HG02642 (cell line): Measurements from ENCODE around the gene ACP7.
"Not testable (repeated sequence)": the region's sequence is repeated elsewhere in the genome, so short reads cannot be mapped to it uniquely, and the experiment has no call there.

Source experiments
- ATAC-seq: cut with Tn5 transposase; IDR thresholded peaks from one replicate; pipeline ENCODE4 v1.9.1; 2021; ENCODE audit warnings: mild to moderate bottlenecking; ENCODE audit not compliant: unreplicated experiment, poor library complexity

The ACP7 gene, protein sequence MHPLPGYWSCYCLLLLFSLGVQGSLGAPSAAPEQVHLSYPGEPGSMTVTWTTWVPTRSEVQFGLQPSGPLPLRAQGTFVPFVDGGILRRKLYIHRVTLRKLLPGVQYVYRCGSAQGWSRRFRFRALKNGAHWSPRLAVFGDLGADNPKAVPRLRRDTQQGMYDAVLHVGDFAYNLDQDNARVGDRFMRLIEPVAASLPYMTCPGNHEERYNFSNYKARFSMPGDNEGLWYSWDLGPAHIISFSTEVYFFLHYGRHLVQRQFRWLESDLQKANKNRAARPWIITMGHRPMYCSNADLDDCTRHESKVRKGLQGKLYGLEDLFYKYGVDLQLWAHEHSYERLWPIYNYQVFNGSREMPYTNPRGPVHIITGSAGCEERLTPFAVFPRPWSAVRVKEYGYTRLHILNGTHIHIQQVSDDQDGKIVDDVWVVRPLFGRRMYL

DNA sequence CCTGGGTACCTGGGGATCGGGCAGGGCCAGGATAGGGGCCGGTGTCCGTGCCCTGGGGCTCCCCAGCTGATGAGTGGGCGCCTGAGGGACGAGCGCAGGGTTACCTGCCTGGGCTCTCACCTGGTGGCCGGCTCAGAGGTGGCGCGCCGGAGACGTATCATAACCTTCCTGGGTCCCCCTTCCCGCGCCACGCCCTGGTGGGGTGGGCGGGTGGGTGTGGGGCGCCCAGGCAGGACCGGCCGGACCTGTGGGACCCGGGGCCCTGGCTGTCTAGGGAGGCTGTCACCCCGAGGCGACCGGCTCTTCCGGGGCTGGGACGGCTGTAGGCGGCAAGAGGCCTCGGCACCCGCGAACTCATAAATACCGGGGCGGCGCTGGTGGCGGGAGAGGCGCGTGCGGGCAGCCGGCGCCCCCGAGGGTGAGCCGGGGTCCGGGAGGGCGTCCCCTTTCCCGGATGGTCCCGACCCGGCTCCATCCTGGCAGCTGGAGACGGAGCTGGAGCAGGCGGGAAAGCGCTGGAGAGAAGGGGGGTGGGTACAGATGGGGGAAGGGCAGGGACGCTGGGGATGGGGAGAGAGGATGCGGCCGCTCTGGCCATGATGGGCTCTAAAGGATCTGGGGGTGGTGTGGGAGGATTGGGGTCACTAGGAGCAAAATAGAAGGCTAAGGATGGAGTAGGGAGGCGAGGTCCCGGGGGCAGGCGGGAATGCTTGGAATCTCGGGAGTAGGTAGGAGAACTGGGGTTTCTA, at the start of gene ACP7:
ACP7 (plus strand) TSS at position 386 of the 749 bp plus-strand sequence. CDS start 902 bp downstream, outside the sequence.
- no peak for ATAC-seq

DNA sequence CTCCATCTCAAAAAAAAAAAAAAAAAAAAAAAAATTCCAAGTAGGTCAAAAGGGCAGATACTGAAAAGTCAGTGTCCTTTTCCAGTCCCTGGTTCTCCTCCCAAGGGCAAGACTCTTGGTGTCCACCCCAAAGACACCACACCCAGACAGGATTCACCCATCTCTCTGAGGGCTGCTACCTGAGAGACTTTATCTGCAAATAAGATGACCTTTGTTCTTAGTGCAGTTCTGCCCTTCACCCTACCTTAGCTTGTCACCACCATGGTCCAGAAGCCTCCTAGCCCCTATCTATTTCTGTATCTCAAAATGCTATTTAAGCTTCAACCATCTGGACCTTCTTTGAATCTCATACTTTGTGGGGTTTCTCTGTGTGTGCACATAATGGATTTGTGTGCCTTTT, 47.6 kb upstream of the ACP7 start:
- no peak for ATAC-seq

DNA sequence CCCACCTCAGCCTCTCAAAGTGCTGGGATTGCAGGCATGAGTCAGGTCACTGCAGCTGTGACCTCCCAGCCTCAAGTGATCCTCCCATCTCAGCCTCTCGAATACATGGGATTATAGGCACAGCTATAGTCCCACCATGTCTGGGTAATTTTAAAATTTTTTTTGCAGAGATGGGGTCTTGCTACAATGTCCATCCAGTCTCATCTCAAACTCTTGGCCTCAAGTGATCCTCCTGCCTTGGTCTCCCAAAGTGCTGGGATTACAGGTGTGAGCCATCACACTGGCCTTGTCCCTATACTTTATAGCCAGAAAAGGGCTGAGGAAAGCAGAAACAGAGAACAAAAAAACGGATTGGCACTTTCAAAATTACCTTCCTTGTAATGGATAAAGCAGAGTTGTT, 47.0 kb upstream of the ACP7 start:
- ATAC-seq: no peak

DNA sequence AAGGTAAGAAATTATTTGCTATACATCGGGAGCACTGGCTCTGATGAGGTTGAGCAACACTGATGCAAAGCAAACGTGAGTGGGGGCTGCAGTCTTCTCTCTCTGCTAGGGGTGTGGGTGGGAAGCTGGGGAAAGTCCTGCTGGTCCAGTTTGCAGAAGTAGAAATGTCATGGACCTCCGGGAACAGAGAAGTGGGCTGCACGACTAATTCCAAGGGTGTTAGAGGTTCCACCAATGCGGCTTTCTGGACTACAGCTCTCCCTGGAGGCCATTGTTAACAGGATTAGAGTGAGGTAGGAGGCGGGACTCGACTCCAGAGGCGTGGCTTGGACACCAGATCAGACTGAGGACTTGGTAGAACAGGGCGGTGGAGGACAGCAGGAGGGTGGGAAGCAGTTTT, 46.1 kb upstream of the ACP7 start:
- no peak for ATAC-seq

DNA sequence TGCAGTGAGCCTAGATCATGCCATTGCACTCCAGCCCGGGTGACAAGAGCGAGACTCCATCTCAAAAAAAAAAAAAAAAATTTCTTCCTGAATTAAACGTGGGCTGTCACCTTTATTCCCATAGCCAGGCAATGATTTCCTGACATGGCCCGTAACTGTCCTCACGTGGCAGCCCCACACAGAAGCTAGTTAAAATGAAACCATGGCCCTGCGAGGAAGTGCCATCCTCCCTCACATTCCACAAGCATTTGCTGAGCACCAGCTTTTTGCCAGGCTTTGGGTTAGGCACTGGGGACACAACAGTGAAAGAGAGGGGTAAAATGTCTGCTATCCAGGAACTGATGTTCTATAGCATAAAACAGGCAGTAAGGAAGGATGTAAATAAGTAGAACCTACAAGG, 38.7 kb upstream of the ACP7 start:
- no peak for ATAC-seq

DNA sequence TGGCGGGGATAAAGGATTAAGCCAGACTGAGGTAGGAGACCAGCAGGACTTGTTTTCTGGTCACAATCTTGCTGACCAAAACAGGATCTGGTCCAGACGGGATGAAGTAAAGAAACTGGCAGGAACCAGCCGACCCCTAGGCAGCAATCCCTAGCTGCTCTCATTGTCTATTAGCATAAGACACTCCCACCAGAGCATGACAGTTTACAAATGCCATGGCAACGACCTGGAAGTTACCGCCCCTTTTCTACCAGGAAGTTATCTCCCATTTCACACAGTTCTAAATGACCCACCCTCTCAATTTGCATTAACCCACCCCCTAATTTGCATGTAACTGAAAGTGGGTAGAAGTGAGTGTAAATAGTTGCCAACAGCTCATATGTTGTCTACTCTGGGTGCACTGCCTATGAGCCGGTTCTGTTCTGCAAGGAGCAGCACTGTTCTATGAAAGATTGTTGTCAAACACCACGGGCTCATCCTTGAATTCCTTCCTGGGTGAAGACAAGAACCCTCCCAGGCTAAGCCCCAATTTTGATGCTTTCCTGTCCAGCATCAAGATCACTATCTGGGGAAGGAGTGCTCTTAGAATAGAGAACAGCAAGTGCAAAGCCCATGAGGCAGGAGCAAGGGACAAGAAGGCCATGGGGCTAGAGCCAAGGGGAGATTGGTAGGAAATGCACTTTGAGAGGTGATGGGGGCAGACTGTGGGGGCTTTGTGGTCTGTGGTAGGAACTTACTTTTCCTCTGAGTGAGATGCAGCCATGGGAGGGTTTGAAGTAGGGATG, 37.9 kb upstream of the ACP7 start:
- no peak for ATAC-seq

DNA sequence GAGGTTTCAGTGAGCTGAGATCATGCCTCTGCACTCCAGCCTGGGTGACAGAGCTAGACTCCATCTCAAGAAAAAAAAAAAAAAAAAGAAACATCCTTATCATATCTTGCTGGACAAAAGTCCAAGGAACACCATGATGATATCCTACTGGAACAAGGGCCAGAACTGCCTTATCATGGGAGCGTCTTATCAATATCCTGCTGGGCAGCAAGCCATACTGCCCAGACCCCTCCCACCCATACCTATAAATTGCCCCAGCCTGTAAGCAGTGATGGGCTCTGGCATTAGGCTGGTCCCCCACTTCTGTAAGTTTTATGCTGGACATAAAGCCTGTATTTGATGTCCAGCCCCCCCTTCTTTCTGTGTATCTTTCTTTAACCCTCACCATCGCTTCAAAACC, 37.1 kb upstream of the ACP7 start:
- ATAC-seq: no peak

DNA sequence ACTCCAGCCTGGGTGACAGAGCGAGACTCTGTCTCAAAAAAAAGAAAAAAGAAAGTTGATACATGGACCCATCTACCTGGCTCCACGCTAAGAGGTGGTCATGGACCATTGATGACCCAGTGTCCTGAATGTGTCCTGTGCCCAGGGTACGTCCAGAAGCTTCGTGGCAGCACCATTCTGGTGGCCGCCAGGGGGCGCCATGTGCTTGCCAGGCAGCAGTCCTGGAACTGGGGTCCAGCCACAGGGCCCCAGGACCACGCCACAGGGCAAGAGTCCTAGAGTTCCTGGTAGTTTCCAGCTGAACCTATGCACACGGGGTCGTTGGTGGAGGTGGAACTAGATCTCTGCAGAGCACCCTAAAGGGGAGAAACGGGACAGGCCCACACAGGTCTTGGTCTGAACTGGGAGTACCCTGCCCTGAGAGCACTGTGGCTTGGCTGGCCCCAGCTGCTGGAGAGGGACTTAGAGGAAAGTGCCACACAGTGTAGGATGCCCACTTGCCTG, 31.9 kb upstream of the ACP7 start:
- no peak for ATAC-seq

DNA sequence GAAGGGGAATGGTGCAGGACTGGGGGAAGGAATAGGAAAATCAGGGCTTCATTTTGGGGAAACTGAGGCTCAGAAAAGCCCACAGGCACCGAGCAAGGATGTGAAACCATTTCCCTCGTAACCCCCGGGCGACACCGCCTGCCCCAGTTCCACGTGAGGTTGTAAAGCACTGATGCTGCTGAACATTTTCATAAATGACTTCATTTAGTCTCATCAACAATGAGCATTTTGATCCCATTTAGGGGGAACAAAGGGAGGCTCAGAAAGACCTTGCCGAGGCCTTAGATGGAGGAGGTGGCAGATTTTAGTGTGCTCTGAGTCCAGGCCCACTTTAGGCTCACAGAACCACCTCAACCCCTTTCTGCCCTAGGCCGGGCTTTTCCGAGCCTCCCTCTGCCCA, 31.3 kb upstream of the ACP7 start:
- no peak for ATAC-seq

DNA sequence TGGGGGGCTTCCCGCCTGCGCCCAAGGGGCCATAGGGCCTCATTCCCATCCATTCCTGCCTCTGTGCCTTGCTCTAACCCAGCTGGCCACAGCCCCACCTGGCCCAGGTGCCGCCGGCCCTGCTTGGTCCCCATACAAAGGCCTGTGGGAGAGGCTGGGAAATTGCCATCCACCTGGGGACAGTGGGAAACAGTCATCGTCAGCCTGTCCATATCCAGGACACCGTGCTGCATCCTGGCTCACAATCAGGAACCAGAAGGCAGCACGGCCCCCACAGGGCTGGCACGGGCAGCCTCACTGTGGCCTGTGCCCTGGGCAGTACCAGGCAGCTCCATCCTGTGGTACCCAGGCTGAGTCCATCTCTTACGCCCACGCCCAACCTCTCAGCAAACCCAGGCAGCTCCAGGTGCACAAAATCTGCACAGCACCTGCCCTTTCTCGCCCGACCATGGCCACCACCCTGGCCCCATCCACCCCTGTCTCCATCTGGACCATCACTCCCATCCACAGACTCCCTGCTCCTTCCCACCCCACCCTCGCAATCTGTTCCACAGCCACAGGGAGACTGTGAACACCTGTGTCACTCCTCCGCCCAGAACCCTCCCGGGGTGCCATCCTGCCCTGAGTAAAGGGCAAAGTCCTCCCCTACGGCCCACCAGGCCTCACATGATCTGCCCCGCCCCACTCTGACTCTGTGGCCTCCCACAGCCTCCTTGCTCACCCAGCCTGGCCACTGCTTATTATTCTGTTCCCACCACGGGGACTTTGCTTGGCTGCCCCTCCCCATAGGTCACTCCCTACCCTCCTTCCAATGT, 30.7 kb upstream of the ACP7 start:
- ATAC-seq: no peak

DNA sequence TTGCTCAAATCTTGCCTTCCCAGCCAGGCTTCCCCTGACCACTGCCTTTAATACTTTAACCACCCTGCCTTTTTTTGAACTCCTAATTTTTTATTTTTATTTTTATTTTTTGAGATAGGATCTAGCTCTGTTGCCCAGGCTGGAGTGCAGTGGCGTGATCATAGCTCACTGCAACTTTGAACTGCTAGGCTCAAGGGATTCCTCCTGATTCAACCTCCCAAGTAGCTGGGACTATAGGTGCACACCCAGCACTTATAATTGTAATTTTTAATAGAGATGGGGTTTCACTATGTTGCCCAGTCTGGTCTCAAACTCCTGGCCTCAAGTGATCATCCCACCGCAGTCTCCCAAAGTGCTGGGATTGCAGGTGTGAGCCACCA, 30.1 kb upstream of the ACP7 start:
- ATAC-seq: no peak

DNA sequence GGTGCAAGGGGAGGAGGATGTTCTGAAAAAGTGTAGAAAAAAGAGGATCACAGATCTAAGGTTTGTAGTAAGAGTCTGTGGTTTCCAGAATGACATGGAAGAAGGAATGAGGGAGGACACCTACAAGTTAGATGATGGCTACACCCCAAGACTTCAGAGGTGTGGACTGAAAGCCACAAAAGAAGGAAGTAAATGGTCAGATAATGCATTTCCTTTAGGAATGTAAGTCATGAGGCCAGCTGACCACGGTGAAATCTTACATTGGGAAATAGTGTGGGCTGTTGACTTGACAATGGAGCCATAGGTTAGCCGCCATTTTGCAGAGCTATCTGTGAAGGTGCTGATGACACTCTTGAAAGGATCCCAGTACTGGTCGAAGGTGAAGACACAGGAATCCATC, 26.6 kb upstream of the ACP7 start:
- ATAC-seq: no peak

DNA sequence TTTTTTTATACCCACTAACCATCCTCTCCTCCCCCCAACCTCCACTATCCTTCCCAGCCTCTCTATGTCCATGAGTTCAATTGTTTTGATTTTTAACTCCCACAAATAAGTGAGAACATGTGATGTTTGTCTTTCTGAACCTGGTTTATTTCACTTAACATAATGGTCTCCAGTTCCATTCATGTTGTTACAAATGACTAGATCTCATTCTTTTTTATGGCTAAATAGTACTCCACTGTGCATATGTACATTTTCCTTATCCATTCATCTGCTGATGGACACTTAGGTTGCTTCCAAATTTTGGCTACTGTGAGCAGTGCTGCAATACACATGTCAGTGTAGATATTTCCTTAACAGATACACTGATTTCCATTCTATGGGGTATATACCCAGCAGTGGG, 24.9 kb upstream of the ACP7 start:
- ATAC-seq: no peak

DNA sequence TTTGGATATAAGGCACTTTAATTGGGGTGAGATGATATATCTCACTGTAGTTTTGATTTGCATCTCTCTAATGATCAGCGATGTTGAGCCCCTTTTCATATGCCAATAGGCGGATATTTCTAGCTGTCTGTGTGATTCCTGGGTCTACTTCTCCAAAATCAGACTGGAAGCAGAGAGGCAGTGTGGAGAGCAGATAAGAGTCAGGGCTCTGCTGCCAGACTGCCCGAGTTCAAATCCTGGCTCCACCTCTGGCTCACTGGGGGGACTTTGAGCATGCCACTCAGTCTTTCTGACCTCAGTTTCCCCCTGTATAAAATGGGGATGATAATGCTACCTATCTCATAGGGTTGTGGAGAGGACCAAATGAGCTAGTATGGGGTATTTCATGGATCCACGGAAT, 24.0 kb upstream of the ACP7 start:
- ATAC-seq: no peak

DNA sequence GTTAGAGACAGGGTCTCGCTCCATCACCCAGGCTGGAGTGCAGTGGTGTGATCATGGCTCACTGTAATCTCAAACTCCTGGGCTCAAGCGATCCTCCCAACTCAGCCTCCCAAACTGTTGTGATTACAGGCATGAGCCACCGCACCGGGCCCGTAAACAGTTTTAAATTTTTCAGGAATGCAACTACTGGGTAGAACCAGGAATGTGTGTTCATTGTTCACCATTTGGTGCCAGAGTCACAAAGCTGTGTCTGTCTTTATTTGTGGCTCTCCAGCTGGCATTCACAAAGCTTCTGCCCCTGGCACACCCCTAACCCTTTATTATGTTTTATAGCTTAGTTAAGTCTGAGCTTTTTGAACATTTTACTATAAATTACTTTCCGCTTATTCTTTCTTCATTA, 19.8 kb upstream of the ACP7 start:
- ATAC-seq: no peak

DNA sequence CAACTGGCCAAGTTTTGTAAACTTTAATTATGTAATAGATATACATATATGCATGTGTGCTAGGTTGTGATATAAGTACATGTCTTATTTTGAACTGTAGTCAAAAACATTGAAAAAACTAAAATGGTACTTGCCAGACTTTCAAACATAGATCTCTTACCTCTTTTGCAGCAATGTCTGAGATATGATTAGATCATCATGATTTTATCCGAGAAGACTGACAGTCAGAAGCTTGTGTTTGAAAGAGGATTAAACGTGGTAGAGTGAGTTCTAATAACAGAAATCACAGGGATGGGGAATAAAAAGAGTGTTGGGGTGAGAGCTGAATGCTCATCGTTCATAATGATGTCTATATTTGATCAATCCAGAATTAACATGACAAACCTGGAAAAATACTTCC, 18.2 kb upstream of the ACP7 start:
- no peak for ATAC-seq

DNA sequence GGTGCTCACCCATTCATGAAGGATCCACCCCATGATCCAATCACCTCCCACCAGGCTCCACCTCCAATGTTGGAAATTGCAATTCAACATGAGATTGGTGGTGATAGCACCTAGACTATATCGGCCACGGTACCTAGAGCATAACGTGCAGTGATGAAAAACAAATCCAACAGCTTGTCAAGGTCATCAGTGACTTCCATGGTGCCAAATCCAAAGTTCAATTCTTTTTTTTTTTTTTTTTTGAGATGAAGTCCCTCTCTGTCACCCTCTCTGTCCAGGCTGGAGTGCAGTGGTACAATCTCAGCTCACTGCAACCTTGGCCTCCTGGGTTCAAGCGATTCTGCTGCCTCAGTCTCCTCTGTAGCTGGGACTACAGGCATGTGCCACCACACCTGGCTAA, 17.1 kb upstream of the ACP7 start:
- no peak for ATAC-seq

DNA sequence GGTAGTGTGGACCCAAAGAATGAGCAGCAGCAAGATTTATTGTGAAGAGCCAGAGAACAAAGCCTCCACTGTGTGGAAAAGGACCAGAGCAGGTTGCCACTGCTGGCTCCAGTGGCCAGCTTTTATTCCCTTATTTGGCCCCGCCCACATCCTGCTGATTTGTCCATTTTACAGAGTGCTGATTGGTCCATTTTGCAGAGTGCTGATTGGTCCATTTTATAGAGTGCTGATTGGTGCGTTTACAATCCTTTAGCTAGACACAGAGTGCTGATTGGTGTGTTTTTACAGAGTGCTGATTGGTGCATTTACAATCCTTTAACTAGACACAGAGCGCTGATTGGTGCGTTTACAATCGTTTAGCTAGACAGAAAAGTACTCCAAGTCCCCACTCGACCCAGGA, 15.9 kb upstream of the ACP7 start:
- ATAC-seq: not testable (repeated sequence)

DNA sequence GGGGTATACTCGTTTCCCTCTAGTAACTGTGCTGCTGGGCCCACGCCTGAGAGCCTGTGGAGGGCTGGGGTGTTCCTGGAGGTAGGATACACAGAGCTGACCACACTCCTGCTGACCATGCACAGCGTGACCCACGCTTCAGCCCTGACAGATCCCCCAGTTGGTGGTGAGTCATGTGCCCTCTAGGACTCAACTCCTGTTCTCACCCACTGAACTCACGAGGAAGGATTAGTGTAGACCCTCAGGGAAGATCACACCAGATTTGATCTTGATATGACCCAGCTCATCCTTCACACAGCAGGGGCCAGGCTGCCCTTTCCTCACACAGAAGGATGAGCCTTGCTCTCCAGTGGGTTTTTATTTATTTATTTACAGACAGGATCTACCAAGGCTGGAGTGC, 13.3 kb upstream of the ACP7 start:
- ATAC-seq: no peak

DNA sequence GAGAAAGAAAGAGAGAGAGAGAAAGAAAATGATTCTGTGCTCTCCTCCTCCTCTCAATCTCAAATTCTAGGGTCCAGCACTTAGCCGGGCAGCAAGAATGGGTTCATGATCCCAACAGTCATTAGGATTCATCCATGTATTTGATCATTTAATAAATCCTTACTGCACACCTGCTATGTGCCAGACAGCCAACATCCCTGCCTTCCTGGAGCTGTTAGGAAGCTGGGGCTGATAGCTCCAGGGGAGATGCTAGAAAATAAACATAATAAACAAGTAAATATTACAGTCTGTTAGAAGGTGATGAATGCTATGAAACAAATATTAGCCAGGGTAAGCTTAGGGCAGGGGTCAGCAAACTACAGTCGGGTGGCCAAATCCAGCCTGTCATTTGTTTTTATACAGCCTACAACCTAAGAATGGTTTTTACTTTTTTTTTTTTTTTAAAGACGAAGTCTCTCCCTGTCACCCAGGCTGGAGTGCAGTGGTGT, 9.9 kb upstream of the ACP7 start:
- no peak for ATAC-seq
